OCI-LY7 (cell line): ENCODE results near the gene DDC. TPM values are rescaled to one million over a fixed set of nuclear protein-coding genes. Genes with fewer than 3 reads are reported as not detected.

Experiments used
- BruUV-seq: library from RNA; stranded (reverse); fragments of 400-500 nt; replicated peaks from 2 replicates; lab custom pipeline; 2021; lab: Mats Ljungman, UMichigan
- CTCF ChIA-PET: fragments of 300-600 bp; sonication (Branson Sonifier 250); formaldehyde crosslinking; loops from one replicate; lab custom pipeline; 2022; ENCODE audit warnings: antibody characterized with exemption; ENCODE audit not compliant: unreplicated experiment; lab: Charles Lee
- POLR2A ChIA-PET: fragments of 300-600 bp; sonication (Branson Sonifier 250); formaldehyde crosslinking; loops from one replicate; lab custom pipeline; 2022; ENCODE audit warnings: antibody characterized with exemption; lab: Charles Lee
- DNase-seq: peaks from one replicate; pipeline ENCODE4 v3.0.0-alpha.2; 2015; ENCODE audit warnings: low spot score
- H2AFZ ChIP-seq: fragments of 200-600 bp; sonication (generic), shearing (Covaris generic); 2 replicates; pipeline ENCODE4 v1.6.1; 2014; ENCODE audit warnings: mild to moderate bottlenecking, antibody characterized with exemption, low read length, moderate library complexity
- H3K27ac ChIP-seq: fragments of 200-600 bp; sonication (generic); 2 replicates; pipeline ENCODE4 v1.5.1; 2014; ENCODE audit warnings: mixed run types, low read depth, mild to moderate bottlenecking, moderate library complexity, low read length, inconsistent platforms; ENCODE audit not compliant: poor library complexity, severe bottlenecking
- H3K36me3 ChIP-seq: fragments of 200-600 bp; sonication (generic); 2 replicates; pipeline ENCODE4 v1.6.1; 2014; ENCODE audit warnings: mild to moderate bottlenecking, antibody characterized with exemption, low read length, moderate library complexity, mixed read lengths; ENCODE audit not compliant: insufficient read depth
- H3K4me1 ChIP-seq: fragments of 200-600 bp; sonication (generic); 2 replicates; pipeline ENCODE4 v1.5.1; 2014; ENCODE audit warnings: mild to moderate bottlenecking, low read length; ENCODE audit not compliant: insufficient read depth, poor library complexity, severe bottlenecking
- H3K4me2 ChIP-seq: fragments of 200-600 bp; sonication (generic); 2 replicates; pipeline ENCODE4 v1.6.1; 2014; ENCODE audit warnings: mild to moderate bottlenecking, low read length
- H3K4me3 ChIP-seq: fragments of 200-600 bp; sonication (generic); 2 replicates; pipeline ENCODE4 v1.5.1; 2014; ENCODE audit warnings: mild to moderate bottlenecking, low read depth, low read length; ENCODE audit not compliant: poor library complexity, severe bottlenecking
- H3K79me2 ChIP-seq: fragments of 200-600 bp; sonication (generic); 2 replicates; pipeline ENCODE4 v1.6.1; 2016; ENCODE audit warnings: low read depth, mild to moderate bottlenecking, low read length, moderate library complexity, mixed read lengths; ENCODE audit not compliant: insufficient read depth
- H3K9me2 ChIP-seq: fragments of 200-600 bp; sonication (generic); 2 replicates; pipeline ENCODE4 v1.6.1; 2016; ENCODE audit warnings: mild to moderate bottlenecking, low read length, mixed read lengths; ENCODE audit not compliant: insufficient read depth
- H3K9me3 ChIP-seq: fragments of 200-600 bp; sonication (generic); 2 replicates; pipeline ENCODE4 v1.6.1; 2014; ENCODE audit warnings: mild to moderate bottlenecking, mixed run types, low read length, mixed read lengths
- H4K20me1 ChIP-seq: fragments of 200-600 bp; sonication (generic); 2 replicates; pipeline ENCODE4 v1.6.1; 2014; ENCODE audit warnings: mild to moderate bottlenecking, antibody characterized with exemption, low read length, moderate library complexity, mixed read lengths; ENCODE audit not compliant: insufficient read depth
- CTCF ChIP-seq: fragments of 200-600 bp; sonication (generic); conservative IDR thresholded peaks from 2 replicates; pipeline ENCODE4 v1.5.1; 2014; ENCODE audit warnings: mild to moderate bottlenecking, antibody characterized with exemption, low read length, moderate library complexity, mixed read lengths
- EZH2phosphoT487 ChIP-seq: fragments of 200-600 bp; sonication (generic); IDR thresholded peaks from 2 replicates; pipeline ENCODE4 v1.6.1; 2018; ENCODE audit warnings: low read depth, borderline replicate concordance, mild to moderate bottlenecking, mixed run types, antibody characterized with exemption, low read length, moderate library complexity, mixed read lengths
- intact Hi-C: fragments of 100-400 bp; cut with micrococcal nuclease; formaldehyde crosslinking; loops from one replicate; pipeline ENCODE4 v1.10.0; 2022; ENCODE audit not compliant: unreplicated experiment
- total RNA-seq, 2 experiments: library from RNA; depleted of rRNA in 1 of 2; stranded (reverse); fragments of >200 nt in 1 of 2; shearing (Covaris generic) in 1 of 2; gene quantifications; 2 replicates each; pipeline ENCODE4 v1.2.3, GENCODE V29; 2014 to 2022

DDC gene
- total RNA-seq, 2 experiments from 2014 or later = not detected

GRCh38 chr7:50480797-50481196 is 84.4 kb downstream of the DDC start:
- H3K9me2 ChIP-seq = no peaks in the 10 kb centered on the region
- H3K27ac ChIP-seq = no peak overlapping the region
- no peak for TF ChIP-seq CTCF
- TF ChIP-seq EZH2phosphoT487 = no peak
- H3K79me2 ChIP-seq = no peaks in the 10 kb centered on the region
- no peaks in the 10 kb centered on the region for H4K20me1 ChIP-seq
- H2AFZ ChIP-seq = no peak overlapping the region
- no peak overlapping the region for H3K4me3 ChIP-seq
- intact Hi-C loops = no loop called here
- no peaks in the 10 kb centered on the region for H3K36me3 ChIP-seq
- no peak overlapping the region for H3K4me2 ChIP-seq
- CTCF ChIA-PET = no interaction called here
- H3K9me3 ChIP-seq = no peaks in the 10 kb centered on the region
- H3K4me1 ChIP-seq = no peaks in the 10 kb centered on the region
- no peak for DNase-seq
- BruUV-seq = no TSS peak
- POLR2A ChIA-PET = no interaction called here

GRCh38 chr7:50479743-50480517 is 85.3 kb downstream of the DDC start:
- TF ChIP-seq CTCF (no peak), EZH2phosphoT487 (no peak)
- intact Hi-C loops = no loop called here
- Histone ChIP-seq H3K9me3 (no peaks in the 10 kb centered on the region), H3K27ac (no peak overlapping the region), H3K79me2 (no peaks in the 10 kb centered on the region), H3K4me3 (no peak overlapping the region), H3K36me3 (no peaks in the 10 kb centered on the region), H2AFZ (no peak overlapping the region), H3K4me2 (no peak overlapping the region), H3K4me1 (no peaks in the 10 kb centered on the region), H4K20me1 (no peaks in the 10 kb centered on the region), H3K9me2 (no peaks in the 10 kb centered on the region)
- ChIA-PET CTCF (no interaction called here), POLR2A (no interaction called here)
- no TSS peak for BruUV-seq
- no peak for DNase-seq

- no peaks in the 10 kb centered on the region for H3K9me2 ChIP-seq
- TF ChIP-seq CTCF = no peak
- TF ChIP-seq EZH2phosphoT487 = no peak
- H3K4me2 ChIP-seq = no peak overlapping the region
- H2AFZ ChIP-seq = no peak overlapping the region
- H4K20me1 ChIP-seq = no peaks in the 10 kb centered on the region
- CTCF ChIA-PET = no interaction called here
- H3K9me3 ChIP-seq = no peaks in the 10 kb centered on the region
- H3K4me1 ChIP-seq = no peaks in the 10 kb centered on the region
- H3K36me3 ChIP-seq = no peaks in the 10 kb centered on the region
- H3K4me3 ChIP-seq = no peak overlapping the region
- intact Hi-C loops = no loop called here
- H3K27ac ChIP-seq = no peak overlapping the region
- no peaks in the 10 kb centered on the region for H3K79me2 ChIP-seq
- POLR2A ChIA-PET = interaction anchor here (0.6 kb wide), 1 partner anchor 964 kb away, joined by 3 read pairs; no protein-coding TSS in a partner anchor
- no TSS peak for BruUV-seq
- DNase-seq = no peak
These were observed 87.6 kb downstream of the DDC start for GRCh38 chr7:50477640-50478039.
